Peyer's patch (tissue), 4 donors: ENCODE results near the gene PLPPR4. TPM values are rescaled to one million over a fixed set of nuclear protein-coding genes. Genes with fewer than 3 reads are reported as not detected.
"Not testable (repeated sequence)": the region's sequence is repeated elsewhere in the genome, so short reads cannot be mapped to it uniquely, and the experiment has no call there.

Source experiments
- DNase-seq, 3 donors: peaks; one replicate each; pipeline ENCODE4 v3.0.0-alpha.2; 2017 to 2019
- H3K27ac ChIP-seq, 4 donors: fragments of 200-600 bp; sonication (generic); one replicate each; pipeline ENCODE4 v1.5.1; 2016 to 2019
- H3K27me3 ChIP-seq, 2 donors: fragments of 200-600 bp; sonication (generic); one replicate each; pipeline ENCODE4 v1.5.1; 2019
- H3K36me3 ChIP-seq, 3 donors: fragments of 200-600 bp; sonication (generic); one replicate each; pipeline ENCODE4 v1.5.1; 2016 to 2019
- H3K4me1 ChIP-seq, 4 donors: fragments of 200-600 bp; sonication (generic); one replicate each; pipeline ENCODE4 v1.5.1; 2016 to 2019
- H3K4me3 ChIP-seq, 4 donors: fragments of 200-600 bp; sonication (generic); 1 replicate in 3 of 4; 2 replicates in 1 of 4; pipeline ENCODE4 v1.5.1; 2016 to 2019; ENCODE audit warnings: mild to moderate bottlenecking in 1 of 4
- H3K9me3 ChIP-seq, 4 donors: fragments of 200-600 bp; sonication (generic); one replicate each; pipeline ENCODE4 v1.5.1; 2016 to 2019; ENCODE audit warnings: mild to moderate bottlenecking in 1 of 4
- CTCF ChIP-seq, 6 experiments: fragments of 450-650 bp in 4 of 6; fragments of 200-600 bp in 2 of 6; sonication (generic) in 1 of 6; IDR thresholded peaks; one replicate each; pipeline ENCODE4 v1.5.1; 2017 to 2019; ENCODE audit warnings: antibody characterized with exemption in 6 of 6, mild to moderate bottlenecking in 3 of 6, moderate library complexity in 1 of 6
- POLR2A ChIP-seq, 2 donors: fragments of 450-650 bp; IDR thresholded peaks; one replicate each; pipeline ENCODE4 v1.5.1; 2017; ENCODE audit warnings: antibody characterized with exemption in 2 of 2, mild to moderate bottlenecking in 2 of 2, moderate library complexity in 2 of 2
- total RNA-seq, 4 donors: library from RNA; depleted of rRNA; stranded (reverse); fragments of >200 nt; gene quantifications; one replicate each; pipeline ENCODE4 v1.1.0, GENCODE V29; 2016

Gene PLPPR4
- total RNA-seq, 4 donors from 2014 or later = not detected

DNA sequence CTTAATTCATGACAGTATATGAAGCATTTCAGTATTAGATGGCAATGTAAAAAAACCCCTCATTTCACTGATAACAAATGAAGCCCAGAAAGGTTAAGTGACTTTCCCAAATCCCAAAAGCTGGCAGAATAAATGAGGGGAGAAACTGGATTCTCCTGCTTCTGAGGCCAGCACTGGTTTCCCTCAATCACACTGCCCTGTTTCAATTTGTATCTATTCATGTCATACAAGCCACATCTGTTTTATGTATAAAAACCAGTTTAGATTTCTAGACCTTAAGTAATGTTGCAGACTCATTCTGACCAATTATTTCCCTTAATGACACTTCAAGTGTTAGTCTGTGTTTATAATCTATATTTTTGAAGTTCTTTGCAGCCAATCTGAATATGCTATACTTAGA is 16.8 kb downstream of the PLPPR4 start:
- Histone ChIP-seq H3K36me3 (no peaks in the 10 kb centered on the region), H3K4me3 (no peak overlapping the region), H3K9me3 (no peaks in the 10 kb centered on the region), H3K27ac (no peak overlapping the region), H3K27me3 (no peaks in the 10 kb centered on the region), H3K4me1 (no peaks in the 10 kb centered on the region)
- no peak for DNase-seq
- no peak for TF ChIP-seq POLR2A (IDR thresholded peaks at IDR 0.05)
- TF ChIP-seq CTCF (IDR thresholded peaks at IDR 0.05) = no peak

DNA sequence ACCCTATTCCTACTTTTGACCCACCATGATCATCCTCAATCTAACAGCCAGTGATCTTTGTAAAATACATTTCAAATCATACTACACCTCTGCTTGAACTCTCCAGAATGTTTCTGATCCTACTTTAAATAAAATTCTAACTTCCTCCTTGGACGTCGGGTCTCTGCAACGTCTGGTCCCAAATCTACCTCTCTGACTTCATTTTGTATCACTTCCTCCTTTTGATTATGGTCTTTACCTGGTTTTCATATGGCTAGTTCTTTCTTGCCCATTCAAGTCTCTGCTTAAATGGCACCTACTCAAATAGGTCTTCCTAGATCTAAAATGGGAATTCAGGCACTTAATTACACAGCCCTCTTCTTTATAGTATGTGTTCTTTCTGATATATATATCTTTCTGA is 18.2 kb downstream of the PLPPR4 start:
- no peak overlapping the region for H3K4me3 ChIP-seq
- TF ChIP-seq CTCF (IDR thresholded peaks at IDR 0.05) (no peak), POLR2A (IDR thresholded peaks at IDR 0.05) (no peak)
- no peaks in the 10 kb centered on the region for H3K9me3 ChIP-seq
- no peak overlapping the region for H3K27ac ChIP-seq
- H3K4me1 ChIP-seq = no peaks in the 10 kb centered on the region
- H3K27me3 ChIP-seq = no peaks in the 10 kb centered on the region
- no peak for DNase-seq
- H3K36me3 ChIP-seq = no peaks in the 10 kb centered on the region

GRCh38 chr1:99283521-99283920 is 19.2 kb downstream of the PLPPR4 start:
- H3K4me3 ChIP-seq, H3K27me3 ChIP-seq, H3K4me1 ChIP-seq, DNase-seq, H3K36me3 ChIP-seq, H3K27ac ChIP-seq, H3K9me3 ChIP-seq: not testable (repeated sequence)

GRCh38 chr1:99292886-99293285 is 28.6 kb downstream of the PLPPR4 start:
- no peak overlapping the region for H3K27ac ChIP-seq
- no peaks in the 10 kb centered on the region for H3K4me1 ChIP-seq
- H3K9me3 ChIP-seq = no peaks in the 10 kb centered on the region
- TF ChIP-seq CTCF (IDR thresholded peaks at IDR 0.05) (no peak), POLR2A (IDR thresholded peaks at IDR 0.05) (no peak)
- H3K27me3 ChIP-seq = no peaks in the 10 kb centered on the region
- no peak overlapping the region for H3K4me3 ChIP-seq
- no peaks in the 10 kb centered on the region for H3K36me3 ChIP-seq
- DNase-seq = no peak

DNA sequence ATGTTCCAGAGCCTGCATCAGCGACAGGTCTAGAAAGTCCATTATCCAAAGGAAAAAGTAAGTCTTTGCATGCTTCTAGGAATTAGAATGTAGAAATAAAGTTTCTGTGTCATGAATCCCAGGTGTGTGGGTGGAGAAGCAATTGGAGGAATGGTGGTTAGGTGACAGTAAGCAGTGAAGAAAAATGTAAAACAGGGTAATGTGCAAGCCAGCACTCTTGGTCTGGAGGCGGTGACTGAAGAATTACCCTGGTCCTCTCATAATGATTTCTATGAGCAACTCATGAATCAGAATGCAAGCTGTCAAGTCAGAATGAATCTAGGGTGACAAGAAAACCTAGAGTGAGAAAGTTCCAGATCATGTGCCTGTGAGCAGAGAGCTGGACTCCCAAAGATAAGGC is 33.6 kb downstream of the PLPPR4 start:
- no peaks in the 10 kb centered on the region for H3K36me3 ChIP-seq
- H3K27ac ChIP-seq = no peak overlapping the region
- TF ChIP-seq POLR2A (IDR thresholded peaks at IDR 0.05) (no peak), CTCF (IDR thresholded peaks at IDR 0.05) (no peak)
- H3K27me3 ChIP-seq = no peaks in the 10 kb centered on the region
- DNase-seq = no peak
- no peaks in the 10 kb centered on the region for H3K4me1 ChIP-seq
- H3K9me3 ChIP-seq = no peaks in the 10 kb centered on the region
- no peak overlapping the region for H3K4me3 ChIP-seq

DNA sequence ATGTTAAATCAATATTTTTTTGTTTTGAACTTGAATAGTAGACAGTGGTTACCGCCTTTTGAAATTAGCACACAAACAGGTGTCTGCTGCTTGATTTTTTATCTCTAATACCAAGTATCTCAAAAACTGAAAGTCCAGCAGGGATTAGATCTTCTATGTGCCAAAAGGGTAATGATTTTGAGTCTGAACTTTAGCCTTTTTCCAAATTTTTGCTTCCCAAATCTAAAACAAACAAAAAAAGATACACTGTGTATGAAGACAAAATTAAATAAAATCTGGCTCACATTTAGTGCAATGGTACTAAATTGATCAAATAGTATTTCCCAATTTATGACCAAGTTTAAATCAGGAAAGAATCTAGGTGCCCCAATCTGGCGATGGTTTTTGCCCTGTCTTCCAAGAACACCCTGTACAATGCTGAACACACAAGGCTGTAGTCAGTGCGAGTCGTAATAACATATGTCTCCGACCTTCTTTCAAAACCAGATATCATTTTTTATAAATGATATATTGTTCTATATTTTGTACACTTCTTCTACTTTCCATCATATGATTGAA is 40.5 kb downstream of the PLPPR4 start:
- no peaks in the 10 kb centered on the region for H3K27me3 ChIP-seq
- H3K4me3 ChIP-seq = no peak overlapping the region
- no peaks in the 10 kb centered on the region for H3K36me3 ChIP-seq
- H3K4me1 ChIP-seq = no peaks in the 10 kb centered on the region
- no peak overlapping the region for H3K27ac ChIP-seq
- no peaks in the 10 kb centered on the region for H3K9me3 ChIP-seq
- TF ChIP-seq CTCF (IDR thresholded peaks at IDR 0.05) (no peak), POLR2A (IDR thresholded peaks at IDR 0.05) (no peak)
- no peak for DNase-seq
